IMR-90 (cell line): ENCODE results near the gene TRAPPC2L. TPM values are rescaled to one million over a fixed set of nuclear protein-coding genes. Genes with fewer than 3 reads are reported as not detected.

Experiments
- ATAC-seq: fragments of 200-7000 bp; cut with Tn5 transposase; 2 replicates; pipeline ENCODE4 v1.9.1; 2020; ENCODE audit warnings: low read depth, mild to moderate bottlenecking, moderate library complexity
- BruUV-seq: library from RNA; stranded (reverse); fragments of 400-500 nt; replicated peaks from 2 replicates; lab custom pipeline; 2021; lab: Mats Ljungman, UMichigan
- CTCF ChIA-PET: fragments of 300-600 bp; formaldehyde crosslinking; extraction: SDS; loops from one replicate; lab custom pipeline; 2021; ENCODE audit warnings: antibody characterized with exemption; lab: Yijun Ruan, JAX
- POLR2A ChIA-PET: fragments of 300-600 bp; sonication (Branson Sonifier 250); formaldehyde crosslinking; loops from one replicate; lab custom pipeline; 2022; ENCODE audit warnings: antibody characterized with exemption; ENCODE audit not compliant: unreplicated experiment; lab: Charles Lee
- DNase-seq: peaks from one replicate; pipeline ENCODE4 v3.0.0; 2013
- H2AFZ ChIP-seq: replicated peaks from 2 replicates; pipeline ENCODE3; 2013; ENCODE audit warnings: low read length, mild to moderate bottlenecking; ENCODE audit not compliant: poor library complexity
- H2AK5ac ChIP-seq: 2 replicates; pipeline ENCODE4 v1.6.1; 2013; ENCODE audit warnings: low read depth, low read length, inconsistent platforms
- H2AK9ac ChIP-seq: replicated peaks from 2 replicates; pipeline ENCODE3; 2013; ENCODE audit warnings: mild to moderate bottlenecking, low read depth, low read length, moderate library complexity; ENCODE audit not compliant: poor library complexity
- H2BK120ac ChIP-seq: 2 replicates; pipeline ENCODE4 v1.6.1; 2013; ENCODE audit warnings: low read depth, low read length, inconsistent platforms
- H2BK15ac ChIP-seq: 3 replicates; pipeline ENCODE4 v1.6.1; 2013; ENCODE audit warnings: low read depth, low read length, inconsistent platforms
- H2BK20ac ChIP-seq: 2 replicates; pipeline ENCODE4 v1.6.1; 2013; ENCODE audit warnings: low read depth, mild to moderate bottlenecking, inconsistent platforms, low read length, moderate library complexity
- H2BK5ac ChIP-seq: 2 replicates; pipeline ENCODE4 v1.6.1; 2013; ENCODE audit warnings: mild to moderate bottlenecking, low read depth, low read length, inconsistent platforms; ENCODE audit not compliant: poor library complexity, severe bottlenecking
- H3K14ac ChIP-seq: replicated peaks from 2 replicates; pipeline ENCODE4 v1.6.1; 2013; ENCODE audit warnings: low read depth, low read length, inconsistent platforms
- H3K18ac ChIP-seq: 2 replicates; pipeline ENCODE4 v1.6.1; 2013; ENCODE audit warnings: low read depth, low read length, control low read depth
- H3K23ac ChIP-seq: 2 replicates; pipeline ENCODE4 v1.6.1; 2013; ENCODE audit warnings: low read depth, low read length, inconsistent platforms
- H3K27ac ChIP-seq: 2 replicates; pipeline ENCODE4 v1.5.1; 2013; ENCODE audit warnings: mild to moderate bottlenecking, control low read depth, low read length; ENCODE audit not compliant: insufficient read depth
- H3K27me3 ChIP-seq: 2 replicates; pipeline ENCODE4 v1.6.1; 2013; ENCODE audit warnings: low read length; ENCODE audit not compliant: control insufficient read depth, insufficient read depth
- H3K36me3 ChIP-seq: 2 replicates; pipeline ENCODE4 v1.6.1; 2013; ENCODE audit warnings: low read length, mixed read lengths; ENCODE audit not compliant: control insufficient read depth, insufficient read depth
- H3K4ac ChIP-seq: 2 replicates; pipeline ENCODE4 v1.6.1; 2013; ENCODE audit warnings: low read depth, low read length, inconsistent platforms
- H3K4me1 ChIP-seq: 2 replicates; pipeline ENCODE4 v1.6.1; 2013; ENCODE audit warnings: low read length, mixed read lengths; ENCODE audit not compliant: control insufficient read depth, insufficient read depth
- H3K4me2 ChIP-seq: 2 replicates; pipeline ENCODE4 v1.6.1; 2013; ENCODE audit warnings: low read depth, mild to moderate bottlenecking, control low read depth, low read length, moderate library complexity
- H3K4me3 ChIP-seq: 2 replicates; pipeline ENCODE4 v1.5.1; 2013; ENCODE audit warnings: low read depth, mild to moderate bottlenecking, control low read depth, low read length, moderate library complexity; ENCODE audit not compliant: insufficient read depth
- H3K56ac ChIP-seq: 2 replicates; pipeline ENCODE4 v1.6.1; 2013; ENCODE audit warnings: low read length, inconsistent platforms; ENCODE audit not compliant: insufficient read depth; ENCODE audit errors: extremely low read depth
- H3K79me1 ChIP-seq, 2 experiments: 2 replicates each; pipeline ENCODE4 v1.6.1; 2013; ENCODE audit warnings: low read length in 2 of 2, inconsistent platforms in 1 of 2, low read depth in 1 of 2
- H3K9ac ChIP-seq: 2 replicates; pipeline ENCODE4 v1.6.1; 2013; ENCODE audit warnings: low read depth, low read length, control low read depth
- H3K9me1 ChIP-seq: 2 replicates; pipeline ENCODE4 v1.6.1; 2013; ENCODE audit warnings: low read length, inconsistent platforms; ENCODE audit not compliant: insufficient read depth
- H3K9me3 ChIP-seq: 2 replicates; pipeline ENCODE4 v1.6.1; 2013; ENCODE audit warnings: low read length; ENCODE audit not compliant: control insufficient read depth, insufficient read depth
- H4K20me1 ChIP-seq: 2 replicates; pipeline ENCODE4 v1.6.1; 2013; ENCODE audit warnings: low read length, inconsistent platforms; ENCODE audit not compliant: insufficient read depth
- H4K5ac ChIP-seq: 2 replicates; pipeline ENCODE4 v1.6.1; 2013; ENCODE audit warnings: mild to moderate bottlenecking, low read depth, low read length, control low read depth
- H4K8ac ChIP-seq, 2 experiments: 2 replicates each; pipeline ENCODE4 v1.6.1; 2013; ENCODE audit warnings: low read depth in 2 of 2, low read length in 2 of 2, control low read depth in 1 of 2, inconsistent platforms in 1 of 2
- H4K91ac ChIP-seq: 2 replicates; pipeline ENCODE4 v1.6.1; 2013; ENCODE audit warnings: low read depth, low read length, inconsistent platforms; ENCODE audit not compliant: insufficient read depth
- CEBPB ChIP-seq: IDR thresholded peaks from 2 replicates; pipeline ENCODE4 v1.6.1; 2012; ENCODE audit warnings: low read depth, low read length, improper control_type of control experiment
- CHD1 ChIP-seq: IDR thresholded peaks from 2 replicates; pipeline ENCODE4 v1.6.1; 2012; ENCODE audit warnings: low read depth, low read length, improper control_type of control experiment
- MXI1 ChIP-seq: IDR thresholded peaks from 2 replicates; pipeline ENCODE4 v1.6.1; 2012; ENCODE audit warnings: low read depth, mild to moderate bottlenecking, low read length, moderate library complexity, borderline replicate concordance
- POLR2A ChIP-seq: IDR thresholded peaks from 2 replicates; pipeline ENCODE4 v1.6.1; 2012; ENCODE audit warnings: mild to moderate bottlenecking, low read depth, low read length
- RCOR1 ChIP-seq: IDR thresholded peaks from 2 replicates; pipeline ENCODE4 v1.6.1; 2012; ENCODE audit warnings: mild to moderate bottlenecking, low read length, improper control_type of control experiment; ENCODE audit not compliant: insufficient replicate concordance
- RFX5 ChIP-seq: IDR thresholded peaks from 2 replicates; pipeline ENCODE4 v1.8.0; 2012; ENCODE audit warnings: low read depth, mild to moderate bottlenecking, low read length, moderate library complexity
- SMC3 ChIP-seq: fragments of 150-350 bp; IDR thresholded peaks from 2 replicates; pipeline ENCODE4 v1.6.1; 2016; ENCODE audit warnings: low read depth, mild to moderate bottlenecking, antibody characterized with exemption, low read length, moderate library complexity
- WGBS, 2 experiments: methylation state at CpG; one replicate each; pipeline versions ENCODE4 v1.1.5 to v1.1.7; 2013; ENCODE audit warnings: missing lambda C conversion rate in 2 of 2; ENCODE audit not compliant: insufficient read length in 1 of 2; ENCODE audit errors: extremely low coverage in 2 of 2; 5-methylcytosine and 5-hydroxymethylcytosine counted together
- dilution Hi-C: fragments of 300-500 bp; cut with HindIII; formaldehyde crosslinking; loops from one replicate; pipeline ENCODE4 v1.14.3; 2018; ENCODE audit warnings: low sequenced_read_pairs; ENCODE audit not compliant: unreplicated experiment
- in situ Hi-C: fragments of 300-500 bp; cut with MboI; formaldehyde crosslinking; loops from 3 replicates; pipeline ENCODE4 v1.14.3; 2019; ENCODE audit warnings: low sequenced_read_pairs, inconsistent platforms, mixed read lengths
- intact Hi-C: fragments of 100-400 bp; cut with micrococcal nuclease; formaldehyde crosslinking; loops from 2 replicates; pipeline ENCODE4 v1.10.0; 2022
- polyA plus RNA-seq, 3 experiments: library from polyadenylated mRNA; depleted of rRNA; stranded (reverse); fragments of >200 nt; gene quantifications; 2 replicates each; pipeline ENCODE4 v1.2.3, GENCODE V29; 2012; ENCODE audit warnings: low replicate concordance in 1 of 3
- total RNA-seq: library from RNA; depleted of rRNA; stranded (reverse); fragments of >200 nt; gene quantifications from 2 replicates; pipeline ENCODE4 v1.2.3, GENCODE V29; 2012
- TF ChIP-seq, protein P1 (sequence below): conservative IDR thresholded peaks from 2 replicates; pipeline ENCODE4 v1.5.1; 2012; ENCODE audit warnings: mild to moderate bottlenecking, low read depth, low read length, improper control_type of control experiment

Gene TRAPPC2L
- total and polyA plus RNA-seq, 2 of the 4 experiments (the other 2 are of a cell fraction), result 102 to 109 TPM

GRCh38 chr16:88904676-88905365 is 47.9 kb downstream of the TRAPPC2L start:
- POLR2A ChIA-PET, result no interaction called here

More at GRCh38 chr16:88904676-88905365, 47.9 kb downstream of the TRAPPC2L start:
- no peak overlapping the region for H3K4me2 ChIP-seq
- TF ChIP-seq, protein P1, sequence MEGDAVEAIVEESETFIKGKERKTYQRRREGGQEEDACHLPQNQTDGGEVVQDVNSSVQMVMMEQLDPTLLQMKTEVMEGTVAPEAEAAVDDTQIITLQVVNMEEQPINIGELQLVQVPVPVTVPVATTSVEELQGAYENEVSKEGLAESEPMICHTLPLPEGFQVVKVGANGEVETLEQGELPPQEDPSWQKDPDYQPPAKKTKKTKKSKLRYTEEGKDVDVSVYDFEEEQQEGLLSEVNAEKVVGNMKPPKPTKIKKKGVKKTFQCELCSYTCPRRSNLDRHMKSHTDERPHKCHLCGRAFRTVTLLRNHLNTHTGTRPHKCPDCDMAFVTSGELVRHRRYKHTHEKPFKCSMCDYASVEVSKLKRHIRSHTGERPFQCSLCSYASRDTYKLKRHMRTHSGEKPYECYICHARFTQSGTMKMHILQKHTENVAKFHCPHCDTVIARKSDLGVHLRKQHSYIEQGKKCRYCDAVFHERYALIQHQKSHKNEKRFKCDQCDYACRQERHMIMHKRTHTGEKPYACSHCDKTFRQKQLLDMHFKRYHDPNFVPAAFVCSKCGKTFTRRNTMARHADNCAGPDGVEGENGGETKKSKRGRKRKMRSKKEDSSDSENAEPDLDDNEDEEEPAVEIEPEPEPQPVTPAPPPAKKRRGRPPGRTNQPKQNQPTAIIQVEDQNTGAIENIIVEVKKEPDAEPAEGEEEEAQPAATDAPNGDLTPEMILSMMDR, result no peak
- TF ChIP-seq CHD1, result no peak
- TF ChIP-seq RCOR1, result no peak
- TF ChIP-seq SMC3, result no peak
- no peak for TF ChIP-seq CEBPB
- TF ChIP-seq POLR2A, result no peak
- no peak for TF ChIP-seq MXI1
- TF ChIP-seq RFX5, result no peak
- no peaks in the 10 kb centered on the region for H3K36me3 ChIP-seq
- H4K20me1 ChIP-seq, result no peaks in the 10 kb centered on the region
- H3K4me1 ChIP-seq, result no peaks in the 10 kb centered on the region
- no peak overlapping the region for H3K4ac ChIP-seq
- DNase-seq (no peak), ATAC-seq (no peak)
- H2BK20ac ChIP-seq, result no peak overlapping the region
- no peak overlapping the region for H3K56ac ChIP-seq
- 100% methylated on average over 1 of the region's 21 CpGs; no CpG with 5 or more reads in 1 of the 2 experiments for WGBS, 2 experiments
- H3K23ac ChIP-seq, result no peak overlapping the region
- dilution Hi-C loops (no loop called here), intact Hi-C loops (no loop called here), in situ Hi-C loops (no loop called here)
- no peak overlapping the region for H2AK5ac ChIP-seq
- H4K91ac ChIP-seq, result no peak overlapping the region
- no peak overlapping the region for H3K9ac ChIP-seq
- no peak overlapping the region for H3K18ac ChIP-seq
- H2BK120ac ChIP-seq, result no peak overlapping the region
- peaks cover 16% of the 10 kb centered on the region; the same call in 1 of the 2 replicates for H3K27me3 ChIP-seq
- BruUV-seq, result no TSS peak
- CTCF ChIA-PET, result no interaction called here
- no peak overlapping the region for H3K4me3 ChIP-seq
- H3K9me3 ChIP-seq, result no peaks in the 10 kb centered on the region
- H2AK9ac ChIP-seq, result no peak overlapping the region
- H4K8ac ChIP-seq, result no peak overlapping the region
- no peak overlapping the region for H4K5ac ChIP-seq
- no peak overlapping the region for H3K14ac ChIP-seq
- no peaks in the 10 kb centered on the region for H3K79me1 ChIP-seq
- no peak overlapping the region for H2BK15ac ChIP-seq
- no peak overlapping the region for H2AFZ ChIP-seq
- H3K9me1 ChIP-seq, result no peaks in the 10 kb centered on the region
- no peak overlapping the region for H3K27ac ChIP-seq
- H2BK5ac ChIP-seq, result no peak overlapping the region
